Motor neuron (in vitro differentiated cells): ENCODE measurements around the gene RSAD1. TPM values are rescaled to one million over a fixed set of nuclear protein-coding genes. Genes with fewer than 3 reads are reported as not detected.
A peak's percentile ranks its signal among the peaks of the same experiment; 100 is the strongest.

ENCODE experiments used
- ATAC-seq, 8 experiments: fragments of 200-7000 bp; cut with Tn5 transposase; replicated peaks in 6 of 8; 2 replicates each; pipeline ENCODE4 v1.8.0; 2021; ENCODE audit warnings: mild to moderate bottlenecking in 8 of 8, moderate library complexity in 8 of 8
- H3K27ac ChIP-seq, 2 donors: fragments of 250-450 bp; sonication (Bioruptor Pico); 2 replicates each; pipeline ENCODE4 v1.9.0; 2021; ENCODE audit warnings: antibody characterized with exemption in 2 of 2, mild to moderate bottlenecking in 2 of 2, moderate library complexity in 1 of 2
- H3K4me1 ChIP-seq, 2 donors: fragments of 250-450 bp; sonication (Bioruptor Pico); replicated peaks in 1 of 2; 2 replicates each; pipeline ENCODE4 v1.6.1; 2021; ENCODE audit warnings: antibody characterized with exemption in 2 of 2, mild to moderate bottlenecking in 2 of 2, moderate library complexity in 1 of 2
- H3K4me3 ChIP-seq, 5 donors: fragments of 250-450 bp; sonication (Bioruptor Pico); 2 replicates each; pipeline ENCODE4 v1.9.0; 2021; ENCODE audit warnings: antibody characterized with exemption in 5 of 5, mild to moderate bottlenecking in 5 of 5, moderate library complexity in 4 of 5
- WGBS, 10 experiments: fragments of 450-650 bp; shearing (Covaris generic); methylation state at CpG; one replicate each; pipeline ENCODE4 v1.0.0; 2022; 5-methylcytosine and 5-hydroxymethylcytosine counted together
- in situ Hi-C, 9 experiments: fragments of 400-800 bp; cut with MboI; loops; one replicate each; pipeline ENCODE4 v1.15.0; 2021; ENCODE audit warnings: low sequenced_read_pairs in 9 of 9, low pct_unique_long_range_greater_than_20kb in 2 of 9; ENCODE audit not compliant: unreplicated experiment in 9 of 9
- total RNA-seq, 8 experiments: library from RNA; unstranded; fragments of 300-600 nt; gene quantifications; 2 replicates each; pipeline versions ENCODE4 v1.2.3 to v1.2.4, GENCODE V29; 2022

RSAD1 gene
- total RNA-seq, 8 experiments from 2014 or later, result 13.0 to 44.7 (median 20.0) TPM

DNA sequence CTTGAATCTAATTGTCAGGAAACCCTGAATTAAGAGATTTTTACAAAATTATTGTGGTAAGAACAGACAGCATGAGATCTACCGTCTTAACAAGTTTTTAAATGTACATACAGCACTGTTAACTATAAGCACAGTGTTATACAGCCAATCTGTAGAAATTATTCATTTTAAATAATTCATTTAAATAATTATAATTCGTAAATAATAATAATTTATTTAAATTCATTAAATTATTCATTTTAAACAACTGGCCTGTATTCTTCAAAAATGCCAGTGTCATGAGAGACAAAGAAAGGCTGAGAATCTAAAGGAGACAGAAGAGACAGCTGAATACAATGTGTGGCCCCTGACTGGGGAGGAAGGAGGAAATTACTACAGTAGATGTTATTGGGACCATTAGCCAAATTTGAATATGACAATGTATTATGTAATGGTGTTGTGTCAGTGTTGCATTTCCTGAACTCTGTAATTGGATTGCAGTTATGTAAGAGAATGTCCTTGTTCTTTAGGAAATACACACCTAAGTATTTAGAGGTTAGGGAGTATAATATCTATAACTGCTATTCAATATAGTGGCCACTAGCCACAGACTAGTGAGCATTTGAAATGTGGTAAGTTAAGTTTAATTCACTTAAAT is 2.3 kb downstream of the RSAD1 start:
- Histone ChIP-seq H3K4me1 (peaks cover 10 to 11% of the 10 kb centered on the region in 2 donors), H3K4me3 (no peak overlapping the region), H3K27ac (no peak overlapping the region)
- in situ Hi-C loops, result no loop called here
- ATAC-seq, result no peak
- 0 to 90% (median 68%) methylated on average over 1 to 2 of the region's 2 CpGs for WGBS, 10 experiments

DNA sequence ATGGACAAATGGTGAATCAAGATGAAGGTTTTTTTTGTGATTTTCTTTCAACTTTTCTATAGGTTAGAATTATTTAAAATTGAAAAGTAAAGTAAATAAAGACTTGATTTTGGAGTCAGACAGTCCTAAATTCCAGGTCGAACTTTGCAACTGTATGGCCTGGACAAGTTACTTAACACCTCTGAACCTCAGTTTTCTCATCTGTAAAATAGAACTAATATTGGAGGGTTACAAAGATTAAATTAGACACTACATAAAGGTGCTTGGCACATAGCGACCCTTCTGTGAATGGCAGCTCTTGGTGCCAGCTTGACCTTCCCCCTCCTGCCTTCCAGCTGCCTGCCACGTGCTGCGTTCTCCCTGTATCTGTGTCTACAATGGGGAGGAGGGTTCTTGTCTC is 3.0 kb downstream of the RSAD1 start:
- no peak overlapping the region for H3K4me3 ChIP-seq
- in situ Hi-C loops, result no loop called here
- peaks cover 10 to 11% of the 10 kb centered on the region in 2 donors for H3K4me1 ChIP-seq
- no peak for ATAC-seq
- no peak overlapping the region for H3K27ac ChIP-seq
- 25 to 100% (median 88%) methylated on average over 1 to 4 of the region's 4 CpGs; no CpG with 5 or more reads in 2 of the 10 experiments for whole genome bisulfite sequencing, 10 experiments

DNA sequence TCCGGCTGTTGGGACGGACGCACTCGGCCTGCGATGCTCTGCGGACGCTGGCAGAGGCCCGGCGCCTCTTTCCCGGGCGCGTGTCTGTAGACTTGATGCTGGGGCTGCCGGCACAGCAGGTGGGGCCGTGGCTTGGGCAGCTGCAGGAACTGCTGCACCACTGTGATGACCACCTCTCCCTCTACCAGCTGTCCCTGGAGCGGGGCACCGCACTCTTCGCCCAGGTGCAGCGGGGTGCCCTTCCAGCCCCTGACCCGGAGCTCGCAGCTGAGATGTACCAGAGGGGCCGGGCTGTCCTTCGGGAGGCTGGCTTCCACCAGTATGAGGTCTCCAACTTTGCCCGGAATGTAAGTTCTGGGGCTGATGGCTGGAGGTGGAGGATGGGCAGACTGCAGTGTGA is 3.5 kb downstream of the RSAD1 start:
- Histone ChIP-seq H3K4me3 (no peak overlapping the region), H3K27ac (no peak overlapping the region), H3K4me1 (peaks cover 10 to 11% of the 10 kb centered on the region in 2 donors)
- in situ Hi-C loops, result no loop called here
- ATAC-seq, result no peak
- WGBS, 10 experiments, result 83 to 100% (median 93%) methylated on average over 1 to 13 of the region's 23 CpGs; no CpG with 5 or more reads in 5 of the 10 experiments

DNA sequence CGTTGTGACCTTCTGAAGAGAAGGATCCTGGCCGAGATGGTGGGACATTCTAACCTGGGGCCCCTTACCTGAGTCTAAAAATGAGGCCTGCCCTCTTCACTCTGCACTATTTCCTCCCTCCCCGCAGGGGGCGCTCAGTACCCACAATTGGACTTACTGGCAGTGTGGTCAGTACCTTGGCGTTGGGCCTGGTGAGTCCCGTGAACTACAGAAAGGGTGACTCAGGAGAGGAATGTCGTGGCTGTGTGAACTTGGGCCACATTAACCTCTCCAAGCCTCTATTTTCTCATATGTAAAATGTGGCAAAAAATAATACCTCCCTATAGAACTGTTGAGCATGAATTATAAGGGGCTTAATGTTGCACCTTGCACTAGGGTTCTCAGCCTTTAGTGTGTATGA is 3.9 kb downstream of the RSAD1 start:
- WGBS, 10 experiments, result 0 to 29% (median 0%) methylated on average over 1 to 5 of the region's 7 CpGs; no CpG with 5 or more reads in 3 of the 10 experiments
- peak; percentile 9 to 51 (median 27) for ATAC-seq
- no peak overlapping the region for H3K27ac ChIP-seq
- in situ Hi-C loops, result no loop called here
- H3K4me1 ChIP-seq, result peaks cover 10 to 11% of the 10 kb centered on the region in 2 donors
- no peak overlapping the region for H3K4me3 ChIP-seq

DNA sequence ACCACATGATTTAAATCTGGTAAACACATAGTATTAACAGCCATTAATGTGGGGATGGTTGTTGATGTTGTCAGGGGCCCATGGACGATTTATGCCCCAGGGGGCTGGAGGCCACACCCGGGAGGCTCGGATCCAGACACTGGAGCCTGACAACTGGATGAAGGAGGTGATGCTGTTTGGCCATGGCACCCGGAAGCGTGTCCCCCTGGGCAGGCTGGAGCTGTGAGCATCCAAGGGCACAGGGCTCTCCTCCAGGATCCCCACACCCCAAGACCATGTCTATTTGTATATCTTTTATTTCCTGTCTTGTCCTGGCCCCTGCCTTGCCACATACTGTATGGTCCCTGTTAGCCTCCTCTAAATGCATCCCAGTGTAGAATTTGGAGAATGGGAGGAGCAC is 4.6 kb downstream of the RSAD1 start:
- Histone ChIP-seq H3K4me1 (peaks cover 4 to 6% of the 10 kb centered on the region in 2 donors), H3K4me3 (no peak overlapping the region), H3K27ac (no peak overlapping the region)
- WGBS, 10 experiments, result 50 to 92% (median 89%) methylated on average over 2 to 5 of the region's 5 CpGs; no CpG with 5 or more reads in 2 of the 10 experiments
- no peak for ATAC-seq
- in situ Hi-C loops, result no loop called here

DNA sequence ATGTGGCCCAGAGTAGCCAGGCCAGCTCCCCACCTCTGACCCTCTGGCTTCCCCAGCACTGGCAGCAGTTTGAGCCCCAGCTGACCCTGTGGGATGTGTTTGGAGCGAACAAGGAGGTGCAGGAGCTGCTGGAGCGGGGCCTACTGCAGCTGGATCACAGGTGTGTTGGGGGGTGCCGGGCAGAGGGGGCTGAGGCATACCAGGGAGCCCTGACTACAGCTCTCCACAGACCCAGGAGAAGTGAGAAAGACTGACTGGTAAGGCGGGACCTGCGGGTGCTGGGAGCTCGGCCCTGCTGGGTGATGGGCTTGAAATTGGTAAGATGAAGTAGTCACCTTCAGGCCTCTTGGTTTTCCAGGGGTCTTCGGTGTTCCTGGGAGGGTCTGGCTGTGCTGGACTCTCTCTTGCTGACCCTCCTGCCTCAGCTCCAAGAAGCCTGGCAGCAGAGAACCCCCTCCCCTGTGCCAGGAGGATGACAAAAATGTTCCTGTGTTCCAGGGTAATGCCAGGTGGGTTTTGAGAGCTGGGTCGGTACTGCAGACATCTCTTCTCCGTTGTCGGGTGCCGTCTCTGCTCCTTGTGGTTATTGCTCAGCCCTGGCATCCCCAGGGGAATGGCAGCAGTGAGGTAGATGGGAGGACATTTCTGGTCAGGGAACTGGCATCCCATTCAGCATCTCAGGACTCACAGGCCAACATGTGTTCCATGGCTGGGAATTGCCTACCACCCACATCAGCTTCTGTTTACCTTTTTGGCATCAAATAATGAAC is 5.9 kb downstream of the RSAD1 start:
- 84 to 100% (median 95%) methylated on average over 1 to 5 of the region's 11 CpGs; no CpG with 5 or more reads in 4 of the 10 experiments for WGBS, 10 experiments

DNA sequence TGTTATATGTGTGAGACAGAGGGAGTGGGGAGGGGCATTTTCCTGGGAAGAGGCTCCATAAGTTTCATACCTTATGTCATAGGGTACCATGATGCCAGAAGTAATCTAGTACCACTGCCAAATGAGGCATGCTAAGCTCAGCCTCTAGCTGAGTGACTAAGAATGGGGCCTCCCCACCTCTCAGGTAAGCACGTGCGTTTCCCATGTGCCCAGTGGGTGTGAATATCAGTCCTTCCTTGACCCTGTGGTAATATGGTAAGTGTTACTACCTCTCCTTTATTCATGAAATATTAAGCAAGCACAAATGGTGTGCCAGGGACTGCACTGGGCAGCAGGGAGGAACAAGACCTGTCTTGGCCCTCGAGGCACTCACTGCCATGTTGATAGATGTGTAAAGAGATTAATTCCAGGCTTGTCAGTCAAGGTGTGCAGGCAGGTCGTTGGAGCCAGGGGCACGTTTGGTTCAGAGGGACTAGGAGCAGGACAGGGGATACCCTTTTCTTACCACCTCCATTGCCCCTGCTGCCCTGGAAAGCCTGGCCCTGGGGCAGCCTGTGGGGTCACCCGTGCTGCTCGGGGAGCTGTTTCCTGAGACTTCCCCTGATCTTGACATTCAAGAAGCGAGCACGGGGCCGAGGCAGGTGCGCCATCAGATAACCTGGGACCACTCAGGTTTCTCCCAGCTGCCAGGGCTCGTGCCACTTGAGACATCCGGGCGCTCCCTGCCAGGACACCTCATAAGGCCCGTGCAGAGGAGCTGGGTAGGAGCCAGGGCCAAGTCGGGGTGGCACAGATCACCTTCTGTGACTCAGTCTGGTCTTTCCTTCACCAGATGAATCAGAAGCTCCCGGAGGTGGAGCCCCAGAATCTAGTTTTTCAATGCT is 8.8 kb downstream of the RSAD1 start:
- in situ Hi-C loops, result no loop called here
- no peak for ATAC-seq
- H3K4me1 ChIP-seq, result peaks cover 0 to 6% of the 10 kb centered on the region in 2 donors
- no peak overlapping the region for H3K4me3 ChIP-seq
- no peak overlapping the region for H3K27ac ChIP-seq
- 18 to 97% (median 80%) methylated on average over 1 to 6 of the region's 17 CpGs; no CpG with 5 or more reads in 3 of the 10 experiments for WGBS, 10 experiments

More for the DNA sequence above, 5.9 kb downstream of the RSAD1 start:
- Histone ChIP-seq H3K4me3 (no peak overlapping the region), H3K27ac (no peak overlapping the region), H3K4me1 (peaks cover 3% of the 10 kb centered on the region in 2 donors)
- in situ Hi-C loops, result no loop called here
- ATAC-seq, result no peak

DNA sequence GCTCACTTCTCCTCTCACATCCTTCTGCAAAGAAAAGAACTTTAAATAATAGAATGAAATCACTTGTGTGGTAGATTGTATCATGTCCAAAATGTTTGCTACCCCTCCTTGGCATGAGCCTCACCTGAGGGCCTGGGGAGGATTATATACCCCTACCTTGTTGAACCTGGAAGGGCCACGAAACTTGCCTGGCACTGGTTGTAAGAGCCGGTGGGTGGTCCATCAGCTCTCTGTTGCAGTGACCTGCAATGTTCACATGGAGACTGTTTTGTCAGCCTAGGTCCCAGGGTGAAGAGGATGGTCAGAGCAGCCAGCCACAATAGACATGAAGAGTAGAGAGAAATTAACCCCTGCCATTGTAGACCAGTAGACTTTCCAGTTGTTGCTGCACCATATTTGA is 10.2 kb downstream of the RSAD1 start:
- WGBS, 10 experiments, result 40 to 100% (median 91%) methylated on average over 1 to 2 of the region's 2 CpGs; no CpG with 5 or more reads in 6 of the 10 experiments
- H3K4me3 ChIP-seq, result no peak overlapping the region
- H3K4me1 ChIP-seq, result peaks cover 0 to 6% of the 10 kb centered on the region in 2 donors
- H3K27ac ChIP-seq, result no peak overlapping the region
- in situ Hi-C loops, result no loop called here
- ATAC-seq, result no peak

DNA sequence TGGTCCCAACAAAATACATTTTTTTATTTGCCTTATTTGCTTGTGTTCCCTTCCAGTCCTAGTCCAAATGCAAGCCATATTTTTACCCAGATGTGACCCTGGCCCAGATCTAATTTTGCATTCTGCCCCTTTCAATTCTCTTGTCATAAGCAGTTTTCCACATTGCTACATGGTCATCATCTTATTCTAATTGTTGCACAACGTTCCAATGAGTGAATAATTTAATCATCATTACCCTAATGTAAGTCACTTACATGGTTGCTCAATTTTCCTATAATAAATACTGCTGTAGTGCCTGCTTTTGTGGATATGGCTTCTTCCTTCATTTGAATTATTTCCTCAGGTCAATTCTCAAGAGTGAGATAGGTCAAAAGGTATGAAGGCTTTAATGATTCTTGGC is 12.8 kb downstream of the RSAD1 start:
- in situ Hi-C loops, result no loop called here
- no peak overlapping the region for H3K4me3 ChIP-seq
- H3K4me1 ChIP-seq, result peaks cover 0 to 6% of the 10 kb centered on the region in 2 donors
- WGBS, 10 experiments, result 0 to 78% (median 27%) methylated on average over 1 of the region's 1 CpG; no CpG with 5 or more reads in 1 of the 10 experiments
- no peak overlapping the region for H3K27ac ChIP-seq
- peak in 4 of 8 experiments; percentile 35 to 64 (median 46) for ATAC-seq

DNA sequence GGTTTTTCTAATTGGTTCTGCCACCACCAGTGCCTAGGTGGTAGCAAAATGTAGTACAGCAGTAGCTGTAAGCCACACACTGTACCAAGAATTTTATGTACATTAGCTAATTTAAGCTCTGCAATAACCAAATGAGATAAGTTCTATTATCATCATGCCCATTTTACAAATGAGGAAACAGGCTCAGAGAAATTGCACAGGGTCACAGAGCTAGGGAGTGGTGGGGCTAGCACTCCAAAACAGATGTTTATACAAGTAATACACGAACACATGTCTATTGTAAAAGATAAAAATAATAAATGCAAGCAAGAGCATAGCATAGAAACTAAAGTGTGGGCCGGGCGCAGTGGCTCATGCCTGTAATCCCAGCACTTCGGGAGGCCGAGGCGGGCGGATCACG is 13.6 kb downstream of the RSAD1 start:
- Histone ChIP-seq H3K27ac (no peak overlapping the region), H3K4me1 (peaks cover 0 to 6% of the 10 kb centered on the region in 2 donors), H3K4me3 (no peak overlapping the region)
- in situ Hi-C loops, result no loop called here
- WGBS, 10 experiments, result 0 to 100% (median 75%) methylated on average over 1 to 8 of the region's 8 CpGs; no CpG with 5 or more reads in 5 of the 10 experiments
- ATAC-seq, result peak in 3 of 8 experiments; percentile 38 to 90 (median 66)

DNA sequence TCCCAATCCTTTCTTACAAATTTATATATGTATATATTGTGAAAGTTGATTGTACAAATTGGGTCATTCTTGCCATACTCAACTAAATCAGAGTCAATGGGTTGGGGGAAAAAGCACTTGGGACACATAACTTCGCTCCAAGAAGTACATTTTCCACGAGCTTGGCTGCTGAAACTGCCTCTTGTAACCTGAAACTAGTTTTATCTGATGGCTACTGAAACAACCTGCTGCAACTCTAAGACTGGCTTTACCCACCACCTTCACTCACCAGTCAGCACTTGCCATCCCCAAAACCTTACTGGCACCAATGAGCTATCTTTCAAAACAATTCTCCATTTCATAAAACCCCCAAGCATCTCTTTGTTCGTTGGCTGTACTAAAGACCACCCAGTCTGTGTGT is 15.1 kb downstream of the RSAD1 start:
- 29 to 80% (median 53%) methylated on average over 1 to 3 of the region's 3 CpGs for WGBS, 10 experiments
- Histone ChIP-seq H3K4me1 (peaks cover 0 to 6% of the 10 kb centered on the region in 2 donors), H3K27ac (no peak overlapping the region), H3K4me3 (no peak overlapping the region)
- in situ Hi-C loops, result no loop called here
- ATAC-seq, result no peak

DNA sequence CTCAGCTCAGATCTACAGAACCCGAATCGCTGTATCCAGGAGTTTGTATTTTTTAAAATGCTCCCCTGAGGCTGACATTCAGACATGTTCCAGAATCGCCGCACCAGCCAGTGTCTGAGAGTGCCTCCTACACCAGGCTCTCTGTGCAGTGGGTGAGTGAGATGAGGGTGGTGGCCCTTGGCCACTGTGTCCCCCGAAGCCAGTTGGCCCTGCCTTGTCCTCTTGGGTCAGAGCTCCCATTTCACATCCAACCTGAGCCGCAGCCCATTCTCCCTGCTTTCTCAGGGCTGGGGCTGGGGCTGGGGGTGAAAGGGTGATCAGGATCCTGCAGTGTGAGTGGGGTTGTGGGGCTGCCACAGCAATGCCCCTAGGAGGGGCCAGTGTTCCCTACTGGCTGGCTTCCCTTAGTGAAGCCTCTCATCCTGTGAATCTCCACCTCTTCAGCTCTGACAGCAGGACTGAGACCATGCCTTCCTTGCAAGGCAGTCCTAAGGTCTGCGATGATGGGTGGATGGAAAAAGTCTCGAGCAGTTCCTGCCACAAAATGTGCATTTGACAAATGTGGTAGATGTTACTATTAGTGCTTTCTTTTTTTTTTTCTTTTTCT is 16.7 kb downstream of the RSAD1 start:
- ATAC-seq, result no peak
- 31 to 100% (median 82%) methylated on average over 2 to 4 of the region's 8 CpGs; no CpG with 5 or more reads in 3 of the 10 experiments for WGBS, 10 experiments
- H3K27ac ChIP-seq, result no peak overlapping the region
- H3K4me3 ChIP-seq, result no peak overlapping the region
- H3K4me1 ChIP-seq, result peaks cover 0 to 6% of the 10 kb centered on the region in 2 donors
- in situ Hi-C loops, result no loop called here
